Measurements from ENCODE around the gene LOC101059915.

DNA sequence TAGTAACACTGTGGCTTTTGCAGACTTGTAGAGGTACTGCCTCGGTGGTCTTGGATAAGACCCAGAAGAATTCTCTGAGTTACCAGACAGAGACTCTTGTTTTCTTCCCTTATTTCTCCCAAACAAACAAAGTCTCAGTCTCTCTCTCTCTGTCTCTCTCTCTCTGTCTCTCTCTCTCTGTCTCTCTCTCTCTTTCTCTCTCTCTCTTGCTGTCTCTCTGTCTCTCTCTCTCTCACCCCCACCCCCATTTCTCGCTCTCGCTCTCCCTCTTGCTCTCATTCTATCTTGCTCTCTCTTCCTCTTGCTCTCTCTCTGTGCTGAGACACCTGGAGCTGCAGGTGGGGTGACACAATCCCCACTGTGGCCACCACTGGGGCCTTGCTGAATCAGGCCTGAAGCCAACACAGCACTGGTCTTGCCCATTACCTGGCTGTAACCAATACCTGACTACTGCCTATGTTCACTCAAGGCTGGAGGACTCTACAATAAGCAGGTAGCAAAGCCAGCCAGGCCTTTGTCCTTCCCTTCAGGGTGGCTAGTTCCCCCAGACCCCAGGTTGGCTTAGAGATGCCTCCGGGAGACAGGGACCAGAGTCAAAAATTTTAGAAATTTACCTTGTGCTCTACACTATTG is 12.3 kb downstream of the LOC101059915 start:
- TF ChIP-seq, protein P1, sequence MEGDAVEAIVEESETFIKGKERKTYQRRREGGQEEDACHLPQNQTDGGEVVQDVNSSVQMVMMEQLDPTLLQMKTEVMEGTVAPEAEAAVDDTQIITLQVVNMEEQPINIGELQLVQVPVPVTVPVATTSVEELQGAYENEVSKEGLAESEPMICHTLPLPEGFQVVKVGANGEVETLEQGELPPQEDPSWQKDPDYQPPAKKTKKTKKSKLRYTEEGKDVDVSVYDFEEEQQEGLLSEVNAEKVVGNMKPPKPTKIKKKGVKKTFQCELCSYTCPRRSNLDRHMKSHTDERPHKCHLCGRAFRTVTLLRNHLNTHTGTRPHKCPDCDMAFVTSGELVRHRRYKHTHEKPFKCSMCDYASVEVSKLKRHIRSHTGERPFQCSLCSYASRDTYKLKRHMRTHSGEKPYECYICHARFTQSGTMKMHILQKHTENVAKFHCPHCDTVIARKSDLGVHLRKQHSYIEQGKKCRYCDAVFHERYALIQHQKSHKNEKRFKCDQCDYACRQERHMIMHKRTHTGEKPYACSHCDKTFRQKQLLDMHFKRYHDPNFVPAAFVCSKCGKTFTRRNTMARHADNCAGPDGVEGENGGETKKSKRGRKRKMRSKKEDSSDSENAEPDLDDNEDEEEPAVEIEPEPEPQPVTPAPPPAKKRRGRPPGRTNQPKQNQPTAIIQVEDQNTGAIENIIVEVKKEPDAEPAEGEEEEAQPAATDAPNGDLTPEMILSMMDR (IDR thresholded peaks at IDR 0.05): no peak
- TF ChIP-seq ZFX (IDR thresholded peaks at IDR 0.05; ENCODE audit: borderline replicate concordance): no peak
